ENCODE data around the gene TBX5.

TBX5 gene

GRCh38 chr12:114431902-114432301 lies 26.0 kb upstream of the TBX5 start:
- DNase-seq (ENCODE audit: low read depth in 2 of 2, low spot score in 1 of 2) = no peak

GRCh38 chr12:114430306-114430705 lies 24.4 kb upstream of the TBX5 start:
- DNase-seq (ENCODE audit: low read depth in 2 of 2, low spot score in 1 of 2) = no peak

- no peak for DNase-seq (ENCODE audit: low read depth in 2 of 2, low spot score in 1 of 2)
Measured at GRCh38 chr12:114425031-114425626, 19.2 kb upstream of the TBX5 start.

GRCh38 chr12:114420944-114421335 lies 15.0 kb upstream of the TBX5 start:
- DNase-seq (ENCODE audit: low read depth in 2 of 2, low spot score in 1 of 2) = no peak

- no peak for DNase-seq (ENCODE audit: low read depth in 2 of 2, low spot score in 1 of 2)
Measured at GRCh38 chr12:114420182-114420943, 14.4 kb upstream of the TBX5 start.

- DNase-seq (ENCODE audit: low read depth in 2 of 2, low spot score in 1 of 2) = no peak
Measured at GRCh38 chr12:114416028-114416427, 10.1 kb upstream of the TBX5 start.

GRCh38 chr12:114415525-114415868 lies 9.6 kb upstream of the TBX5 start:
- no peak for DNase-seq (ENCODE audit: low read depth in 2 of 2, low spot score in 1 of 2)

- DNase-seq (ENCODE audit: low read depth in 2 of 2, low spot score in 1 of 2) = no peak
Measured at GRCh38 chr12:114414866-114415524, 9.1 kb upstream of the TBX5 start.

GRCh38 chr12:114414031-114414865 lies 8.3 kb upstream of the TBX5 start:
- no peak for DNase-seq (ENCODE audit: low read depth in 2 of 2, low spot score in 1 of 2)

GRCh38 chr12:114412825-114413749 lies 7.1 kb upstream of the TBX5 start:
- no peak for DNase-seq (ENCODE audit: low read depth in 2 of 2, low spot score in 1 of 2)

- no peak for DNase-seq (ENCODE audit: low read depth in 2 of 2, low spot score in 1 of 2)
Measured at GRCh38 chr12:114412307-114412706, 6.4 kb upstream of the TBX5 start.

GRCh38 chr12:114411071-114411837 lies 5.3 kb upstream of the TBX5 start:
- DNase-seq (ENCODE audit: low read depth in 2 of 2, low spot score in 1 of 2) = no peak

- no peak for DNase-seq (ENCODE audit: low read depth in 2 of 2, low spot score in 1 of 2)
Measured at GRCh38 chr12:114409852-114410600, 4.1 kb upstream of the TBX5 start.

GRCh38 chr12:114408886-114409851 lies 3.2 kb upstream of the TBX5 start:
- DNase-seq (ENCODE audit: low read depth in 2 of 2, low spot score in 1 of 2) = no peak

GRCh38 chr12:114408471-114408885 lies 2.5 kb upstream of the TBX5 start:
- no peak for DNase-seq (ENCODE audit: low read depth in 2 of 2, low spot score in 1 of 2)

GRCh38 chr12:114407842-114408411 lies 2.0 kb upstream of the TBX5 start:
- DNase-seq (ENCODE audit: low read depth in 2 of 2, low spot score in 1 of 2) = no peak

- no peak for DNase-seq (ENCODE audit: low read depth in 2 of 2, low spot score in 1 of 2)
Measured at GRCh38 chr12:114406984-114407841, 1.3 kb upstream of the TBX5 start.

All from stimulated activated CD8-positive, alpha-beta memory T cell treated with anti-CD3 and anti-CD28 coated beads, Interleukin-4, amount 100 ng/mL, for 4 hours (primary cell).